Lung (tissue), 12 donors: ENCODE measurements around the gene CES4A. TPM values are rescaled to one million over a fixed set of nuclear protein-coding genes. Genes with fewer than 3 reads are reported as not detected.

Source experiments
- ATAC-seq: fragments of 200-7000 bp; cut with Tn5 transposase; one replicate; pipeline ENCODE4 v1.9.1; 2020; ENCODE audit warnings: moderate number of reproducible peaks; ENCODE audit not compliant: insufficient read depth, low FRiP score
- DNase-seq, 3 donors: peaks; one replicate each; pipeline ENCODE4 v3.0.0-alpha.2; 2013 to 2017
- H3K27ac ChIP-seq, 2 donors: one replicate each; pipeline ENCODE4 v1.5.1; 2013; ENCODE audit warnings: mild to moderate bottlenecking in 2 of 2, moderate library complexity in 2 of 2, control low read depth in 1 of 2, inconsistent platforms in 1 of 2, low read depth in 1 of 2, low read length in 1 of 2
- H3K27me3 ChIP-seq, 3 donors: one replicate each; pipeline ENCODE4 v1.5.1; 2013; ENCODE audit warnings: low read length in 2 of 3; ENCODE audit not compliant: control insufficient read depth in 3 of 3, insufficient read depth in 3 of 3
- H3K36me3 ChIP-seq, 4 donors: one replicate each; pipeline ENCODE4 v1.5.1; 2013; ENCODE audit warnings: low read length in 4 of 4, mild to moderate bottlenecking in 1 of 4, moderate library complexity in 1 of 4; ENCODE audit not compliant: control insufficient read depth in 4 of 4, insufficient read depth in 4 of 4
- H3K4me1 ChIP-seq, 5 donors: one replicate each; pipeline ENCODE4 v1.5.1; 2013; ENCODE audit warnings: low read length in 5 of 5, mild to moderate bottlenecking in 2 of 5, moderate library complexity in 1 of 5; ENCODE audit not compliant: control insufficient read depth in 5 of 5, insufficient read depth in 5 of 5
- H3K4me3 ChIP-seq: one replicate; pipeline ENCODE4 v1.5.1; 2013; ENCODE audit warnings: mild to moderate bottlenecking, control low read depth, moderate library complexity
- H3K9ac ChIP-seq, 2 donors: one replicate each; pipeline ENCODE4 v1.5.1; 2013; ENCODE audit warnings: low read length in 2 of 2, control low read depth in 1 of 2; ENCODE audit not compliant: insufficient read depth in 1 of 2
- H3K9me3 ChIP-seq, 4 donors: one replicate each; pipeline ENCODE4 v1.5.1; 2013; ENCODE audit warnings: low read length in 3 of 4, mild to moderate bottlenecking in 1 of 4, moderate library complexity in 1 of 4; ENCODE audit not compliant: control insufficient read depth in 4 of 4, insufficient read depth in 3 of 4
- WGBS, 2 donors: extraction: QIAGEN DNeasy Blood & Tissue Kit; methylation state at CpG; one replicate each; pipeline ENCODE4 v1.1.7; 2013; 5-methylcytosine and 5-hydroxymethylcytosine counted together
- polyA plus RNA-seq, 2 donors: library from polyadenylated mRNA; stranded (reverse); fragments of 200-250 nt; gene quantifications; one replicate each; pipeline ENCODE4 v1.2.1, GENCODE V29; 2013
- total RNA-seq, 2 donors: library from RNA; depleted of rRNA in 1 of 2; stranded (reverse); fragments of >200 nt in 1 of 2; gene quantifications; one replicate each; pipeline ENCODE4 v1.2.1, GENCODE V29; 2014 to 2021
- TF ChIP-seq, protein P1 (sequence below): IDR thresholded peaks from 2 replicates; pipeline ENCODE4 v1.5.1; 2012; ENCODE audit warnings: mild to moderate bottlenecking; ENCODE audit errors: control extremely low read depth, extremely low read depth
- donor health status: control.
- donor health status: control.
- donor health status: Bipolar disorder and iron deficiency.
- donor health status: healthy.
- donor health status: DM: yes; HTN: yes; CAD: no.

CES4A gene
- total and polyA plus RNA-seq, 4 donors: 8.0 to 29.8 (median 13.6) TPM

DNA sequence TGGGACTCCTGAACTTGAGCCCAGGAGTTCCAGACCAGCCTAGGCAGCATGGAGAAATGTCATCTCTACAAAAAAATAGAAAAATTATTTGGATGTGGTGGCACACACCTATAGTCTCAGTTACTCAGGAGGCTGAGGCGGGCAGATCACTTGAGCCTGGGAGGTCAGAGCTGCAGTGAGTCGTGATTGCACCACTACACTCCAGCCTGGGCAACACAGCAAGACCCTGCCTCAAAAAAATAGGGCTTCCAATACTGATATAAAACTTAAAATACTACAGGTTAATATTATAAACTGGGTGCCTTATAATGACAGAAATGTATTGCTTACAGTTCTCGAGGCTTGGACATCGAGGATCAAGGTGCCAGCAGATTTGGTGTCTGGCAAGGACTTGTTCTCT lies 42.5 kb upstream of the CES4A start:
- ATAC-seq: no peak

GRCh38 chr16:66946541-66946940 lies 41.8 kb upstream of the CES4A start:
- WGBS, 2 donors: 72% methylated on average over 7 of the region's 7 CpGs
- Histone ChIP-seq H3K36me3 (peaks cover 8 to 24% (median 16%) of the 10 kb centered on the region in 4 donors), H3K27me3 (peaks cover 0 to 34% (median 24%) of the 10 kb centered on the region in 3 donors), H3K27ac (no peak overlapping the region), H3K9ac (no peak overlapping the region), H3K4me3 (no peak overlapping the region), H3K9me3 (no peaks in the 10 kb centered on the region), H3K4me1 (peaks cover 0 to 21% (median 6%) of the 10 kb centered on the region in 5 donors)
- DNase-seq (no peak), ATAC-seq (no peak)
- TF ChIP-seq, protein P1, sequence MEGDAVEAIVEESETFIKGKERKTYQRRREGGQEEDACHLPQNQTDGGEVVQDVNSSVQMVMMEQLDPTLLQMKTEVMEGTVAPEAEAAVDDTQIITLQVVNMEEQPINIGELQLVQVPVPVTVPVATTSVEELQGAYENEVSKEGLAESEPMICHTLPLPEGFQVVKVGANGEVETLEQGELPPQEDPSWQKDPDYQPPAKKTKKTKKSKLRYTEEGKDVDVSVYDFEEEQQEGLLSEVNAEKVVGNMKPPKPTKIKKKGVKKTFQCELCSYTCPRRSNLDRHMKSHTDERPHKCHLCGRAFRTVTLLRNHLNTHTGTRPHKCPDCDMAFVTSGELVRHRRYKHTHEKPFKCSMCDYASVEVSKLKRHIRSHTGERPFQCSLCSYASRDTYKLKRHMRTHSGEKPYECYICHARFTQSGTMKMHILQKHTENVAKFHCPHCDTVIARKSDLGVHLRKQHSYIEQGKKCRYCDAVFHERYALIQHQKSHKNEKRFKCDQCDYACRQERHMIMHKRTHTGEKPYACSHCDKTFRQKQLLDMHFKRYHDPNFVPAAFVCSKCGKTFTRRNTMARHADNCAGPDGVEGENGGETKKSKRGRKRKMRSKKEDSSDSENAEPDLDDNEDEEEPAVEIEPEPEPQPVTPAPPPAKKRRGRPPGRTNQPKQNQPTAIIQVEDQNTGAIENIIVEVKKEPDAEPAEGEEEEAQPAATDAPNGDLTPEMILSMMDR: no peak

More for the DNA sequence above, 42.5 kb upstream of the CES4A start:
- Histone ChIP-seq H3K36me3 (peaks cover 14 to 30% (median 22%) of the 10 kb centered on the region in 4 donors), H3K27me3 (peaks cover 0 to 28% (median 22%) of the 10 kb centered on the region in 3 donors), H3K27ac (no peak overlapping the region), H3K4me3 (no peak overlapping the region), H3K4me1 (peaks cover 0 to 21% (median 6%) of the 10 kb centered on the region in 5 donors), H3K9ac (no peak overlapping the region), H3K9me3 (no peaks in the 10 kb centered on the region)
- 83 to 90% methylated on average over 4 of the region's 4 CpGs for WGBS, 2 donors
- TF ChIP-seq, protein P1: no peak
- no peak for DNase-seq

- WGBS, 2 donors: 34 to 43% methylated on average over 5 of the region's 5 CpGs
Measured at GRCh38 chr16:66946974-66947301, 41.5 kb upstream of the CES4A start.

More at GRCh38 chr16:66946974-66947301, 41.5 kb upstream of the CES4A start:
- H3K4me1 ChIP-seq: peaks cover 0 to 21% (median 6%) of the 10 kb centered on the region in 5 donors
- peaks cover 0 to 37% (median 25%) of the 10 kb centered on the region in 3 donors for H3K27me3 ChIP-seq
- H3K4me3 ChIP-seq: no peak overlapping the region
- no peak overlapping the region for H3K9ac ChIP-seq
- H3K27ac ChIP-seq: no peak overlapping the region
- ATAC-seq: no peak
- H3K9me3 ChIP-seq: no peaks in the 10 kb centered on the region
- TF ChIP-seq, protein P1: no peak
- H3K36me3 ChIP-seq: peaks cover 4 to 22% (median 12%) of the 10 kb centered on the region in 4 donors
- no peak for DNase-seq
